ENCODE results near the gene RERE.
"Not testable (repeated sequence)": the region's sequence is repeated elsewhere in the genome, so short reads cannot be mapped to it uniquely, and the experiment has no call there.

Gene RERE

DNA sequence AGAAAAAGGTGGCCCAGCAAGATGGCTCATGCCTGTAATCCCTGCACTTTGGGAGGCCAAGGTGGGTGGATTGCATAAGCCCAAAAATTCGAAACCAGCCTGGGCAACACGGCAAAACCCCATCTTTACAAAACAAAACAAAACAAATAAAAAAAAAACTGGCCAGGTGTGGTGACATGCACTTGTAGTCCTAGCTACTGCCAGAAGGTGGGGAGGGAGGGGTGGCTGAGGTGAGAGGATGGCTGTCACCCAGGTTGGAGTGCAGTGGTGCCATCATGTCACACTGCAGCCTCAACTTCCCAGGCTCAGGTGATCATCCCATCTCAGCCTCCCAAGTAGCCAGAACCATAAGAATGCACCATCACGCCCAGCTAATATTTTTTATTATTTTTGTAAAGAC, 22.8 kb downstream of the RERE start:
- peak; percentile 38 for DNase-seq

DNA sequence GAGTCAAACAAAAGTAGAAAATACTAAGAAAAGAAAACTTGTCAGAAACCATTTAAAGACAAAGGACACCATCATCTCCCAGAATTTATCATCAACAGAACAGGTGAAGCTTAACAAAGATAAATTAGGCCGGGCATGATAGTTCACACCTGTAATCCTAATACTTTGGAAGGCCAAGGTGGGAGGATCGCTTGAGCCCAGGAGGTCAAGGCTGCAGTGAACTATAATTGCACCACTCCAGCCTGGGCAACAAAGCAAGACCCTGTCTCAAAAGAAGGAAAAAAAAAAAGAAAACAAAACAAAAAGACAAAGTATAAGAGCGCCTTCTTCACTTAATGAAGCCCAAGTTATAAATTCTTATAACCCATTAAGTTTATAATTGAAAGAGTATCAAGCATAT, 25.6 kb downstream of the RERE start:
- no peak for DNase-seq

DNA sequence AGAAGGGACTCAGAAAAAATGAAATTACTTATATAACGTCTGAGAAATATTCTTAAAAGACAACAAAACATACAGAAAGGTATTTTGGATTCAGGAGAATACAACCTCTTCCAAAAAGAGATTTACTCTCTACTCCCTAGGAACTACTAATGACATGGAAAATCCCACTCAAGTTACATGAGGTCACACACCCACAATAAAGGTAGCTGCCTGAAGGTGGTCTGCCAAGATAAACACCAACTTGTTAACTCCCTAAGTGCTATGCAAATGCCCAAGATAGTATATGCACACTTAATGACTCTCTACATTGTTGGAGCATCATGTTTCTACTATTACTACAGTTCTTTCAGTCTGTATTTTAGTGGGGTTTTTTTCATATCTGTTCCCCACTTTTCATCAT, 26.5 kb downstream of the RERE start:
- DNase-seq = no peak

DNA sequence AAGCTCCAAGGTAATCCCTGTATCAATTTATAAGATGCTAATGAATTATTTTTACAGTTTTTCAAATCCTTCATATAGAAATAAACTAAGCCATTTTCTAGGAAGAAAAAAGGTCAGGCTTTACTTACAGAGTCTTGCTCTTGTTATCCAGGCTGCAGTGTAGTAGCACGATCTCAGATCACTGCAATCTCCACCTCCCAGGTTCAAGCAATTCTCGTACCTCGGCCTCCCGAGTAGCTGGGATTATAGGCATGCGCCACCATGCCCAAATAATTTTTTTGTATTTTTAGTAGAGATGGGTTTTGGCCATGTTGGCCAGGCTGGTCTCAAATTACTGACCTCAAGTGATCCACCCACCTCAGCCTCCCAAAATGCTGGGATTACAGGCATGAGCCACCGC, 27.0 kb downstream of the RERE start:
- DNase-seq = no peak

DNA sequence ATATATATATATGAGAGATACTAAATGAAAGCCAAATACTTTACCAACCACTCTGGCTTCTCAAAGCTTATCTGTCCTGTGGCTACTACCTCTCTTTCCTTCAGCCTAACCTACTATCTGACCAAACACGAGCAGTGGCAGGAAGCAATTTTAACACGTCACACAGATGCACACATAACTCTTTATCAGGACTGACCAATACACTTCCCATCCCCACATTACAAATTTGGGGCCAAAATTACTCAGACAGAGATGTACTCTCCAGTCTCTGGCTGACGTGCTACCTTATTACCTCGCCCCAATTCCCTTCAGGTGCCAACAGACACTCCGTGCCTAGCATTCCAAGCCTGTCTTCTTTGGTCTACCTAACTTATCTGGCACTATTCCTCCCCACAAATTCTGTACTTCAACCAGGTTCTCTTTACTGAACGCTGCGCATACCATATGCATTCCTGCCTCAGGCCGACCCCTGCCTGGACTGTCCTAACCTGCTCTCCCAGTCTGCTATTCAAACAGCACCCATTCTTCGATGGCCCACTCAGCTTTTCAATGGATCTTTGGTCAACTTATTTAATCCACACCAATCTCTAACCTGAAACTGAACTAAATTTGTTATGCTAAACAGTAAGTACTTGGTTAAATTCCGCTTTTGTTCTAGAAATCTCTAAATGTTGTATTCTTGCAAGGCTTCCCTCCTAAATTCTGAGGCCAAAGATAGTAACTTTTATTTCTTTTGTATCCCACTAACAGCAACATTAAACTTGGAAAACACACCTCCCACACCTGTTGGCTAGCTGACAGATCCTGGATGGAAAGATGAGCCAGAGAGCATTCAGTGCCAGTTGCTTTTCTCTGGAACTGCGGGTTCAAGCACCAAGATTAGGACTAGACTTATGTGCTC, 27.9 kb downstream of the RERE start:
- no peak for DNase-seq

DNA sequence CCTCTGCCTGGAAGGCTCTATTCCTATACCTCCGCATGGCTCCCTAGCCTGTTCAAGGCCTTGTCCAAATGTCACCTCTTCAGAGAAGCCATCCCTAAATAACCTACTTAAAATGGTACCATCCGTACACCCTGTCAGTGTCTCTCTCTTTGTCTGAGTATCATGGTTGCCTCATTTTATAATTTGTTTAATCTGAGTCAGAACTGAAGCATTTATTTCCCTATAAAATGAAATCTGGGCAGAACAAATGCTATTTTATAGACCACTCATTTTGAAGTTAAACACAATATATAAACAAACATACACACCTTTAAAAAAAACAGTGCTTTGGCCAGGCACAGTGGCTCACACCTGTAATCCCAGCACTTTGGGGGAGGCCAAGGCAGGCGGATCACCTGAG, 30.2 kb downstream of the RERE start:
- DNase-seq = no peak

DNA sequence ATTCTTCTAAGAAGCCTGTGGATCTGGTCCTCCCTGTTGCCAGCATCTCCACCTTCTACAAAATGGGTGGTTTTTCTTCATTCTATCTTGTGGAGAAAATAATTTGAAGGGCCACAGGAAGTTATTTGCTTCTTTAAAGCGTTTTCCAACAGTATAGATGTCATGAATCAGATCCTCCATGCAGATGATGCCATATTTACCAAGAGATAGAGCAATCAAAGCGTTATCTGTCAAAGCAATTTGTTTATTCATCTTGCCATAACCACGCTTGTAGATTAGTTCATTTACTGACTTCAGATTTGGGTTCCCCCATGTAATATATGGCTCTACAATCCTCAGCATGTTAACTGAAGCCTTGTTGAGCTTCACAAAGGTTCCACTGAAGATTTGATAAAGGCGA, 31.2 kb downstream of the RERE start:
- DNase-seq = not testable (repeated sequence)

DNA sequence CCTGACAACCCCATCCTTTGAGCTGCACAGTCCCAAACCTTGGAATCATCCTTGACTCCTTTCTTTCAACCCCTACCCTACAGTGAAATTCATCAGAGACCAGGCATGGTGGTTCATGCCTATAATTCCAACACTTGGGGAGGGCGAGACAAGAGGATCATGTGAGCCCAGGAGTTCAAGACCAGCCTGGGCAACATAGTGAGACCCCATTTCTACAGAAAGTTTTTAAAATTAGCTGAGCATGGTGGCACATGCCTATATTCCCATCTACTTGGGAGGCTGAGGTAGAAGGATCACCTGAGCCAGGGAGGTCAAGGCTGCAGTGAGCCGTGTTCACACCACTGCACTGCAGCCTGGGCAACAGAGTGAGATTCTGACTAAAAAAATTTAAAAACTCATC, 34.5 kb downstream of the RERE start:
- no peak for DNase-seq

DNA sequence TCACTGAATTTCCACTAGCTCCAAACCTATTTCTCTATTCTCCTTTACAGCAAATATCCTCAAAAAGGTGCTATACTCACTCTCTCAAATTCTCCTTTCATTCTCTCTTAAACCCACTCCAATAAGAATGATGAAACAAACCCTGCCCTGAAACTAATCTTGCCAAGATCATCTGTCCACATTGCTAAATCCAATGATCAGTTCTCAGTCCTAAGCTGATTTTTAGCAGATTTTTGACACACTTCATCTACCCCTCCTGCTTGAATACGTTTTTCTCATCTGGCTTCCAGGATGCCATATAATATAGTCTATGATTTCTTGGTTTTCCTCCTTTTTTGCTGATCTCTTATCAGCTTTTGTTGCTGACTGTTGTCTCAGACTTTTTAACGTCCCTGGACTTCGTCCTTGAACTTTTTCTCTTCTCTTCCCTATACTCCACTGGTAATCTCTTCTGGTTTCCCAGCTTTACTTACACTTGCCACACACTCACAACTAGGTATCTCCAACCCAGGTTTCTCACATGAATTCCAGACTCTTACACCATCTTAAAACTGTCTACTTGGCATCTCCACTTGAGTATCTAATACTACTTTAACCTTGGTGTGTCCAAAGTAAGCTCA, 35.3 kb downstream of the RERE start:
- no peak for DNase-seq

DNA sequence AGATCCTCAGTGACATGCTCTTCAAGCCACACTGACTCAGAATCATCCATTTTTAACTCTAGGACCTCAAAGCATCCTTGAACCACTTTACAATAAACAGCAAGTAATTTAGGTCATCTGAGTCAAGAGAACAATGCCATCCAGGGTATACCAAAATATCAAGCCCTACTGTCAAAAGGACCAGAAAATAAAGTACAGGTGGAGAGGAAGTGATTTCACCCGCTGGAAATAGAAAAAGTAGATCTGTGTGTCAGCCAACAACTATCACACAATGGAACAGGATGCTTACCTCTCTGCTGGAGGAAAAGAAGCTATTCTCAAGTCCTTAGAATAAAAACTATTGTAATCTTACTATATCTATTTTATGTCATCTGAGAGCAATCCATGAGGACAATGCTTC, 37.0 kb downstream of the RERE start:
- no peak for DNase-seq

DNA sequence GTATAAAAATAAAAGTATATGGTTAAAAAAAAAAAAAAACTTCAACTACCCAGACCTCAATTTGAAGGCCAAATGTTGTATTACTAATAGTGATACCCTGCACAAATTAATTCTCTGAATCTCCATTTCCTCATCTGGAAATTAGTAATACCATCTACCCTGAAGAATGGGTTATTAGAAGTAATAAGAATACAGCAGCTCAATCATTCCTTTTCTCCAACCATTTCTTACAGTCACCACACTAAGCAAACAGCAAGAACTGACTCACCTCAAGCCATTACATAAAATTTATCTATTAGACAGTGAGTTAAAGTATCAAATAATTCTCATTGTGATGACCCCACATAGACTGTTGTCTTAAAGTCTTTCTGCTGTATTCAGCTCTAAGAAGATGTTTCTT, 39.6 kb downstream of the RERE start:
- no peak for DNase-seq

DNA sequence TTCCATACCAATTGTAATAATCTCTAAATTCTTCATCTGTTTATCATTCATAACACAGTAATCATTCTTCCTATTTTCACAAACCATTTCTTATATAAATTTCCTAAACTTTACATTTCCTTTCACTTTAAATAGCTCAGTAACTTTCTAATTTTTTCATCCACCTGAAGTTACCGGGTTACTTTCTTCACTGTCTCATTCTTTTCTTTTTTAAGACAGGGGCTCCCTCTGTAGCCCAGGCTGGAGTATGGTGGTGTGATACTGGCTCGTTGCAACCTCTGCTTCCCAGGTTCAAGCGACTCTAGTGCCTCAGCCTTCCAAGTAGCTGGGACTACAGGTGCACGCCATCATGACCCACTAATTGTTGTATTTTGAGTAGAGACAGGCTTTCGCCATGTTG, 41.3 kb downstream of the RERE start:
- no peak for DNase-seq

DNA sequence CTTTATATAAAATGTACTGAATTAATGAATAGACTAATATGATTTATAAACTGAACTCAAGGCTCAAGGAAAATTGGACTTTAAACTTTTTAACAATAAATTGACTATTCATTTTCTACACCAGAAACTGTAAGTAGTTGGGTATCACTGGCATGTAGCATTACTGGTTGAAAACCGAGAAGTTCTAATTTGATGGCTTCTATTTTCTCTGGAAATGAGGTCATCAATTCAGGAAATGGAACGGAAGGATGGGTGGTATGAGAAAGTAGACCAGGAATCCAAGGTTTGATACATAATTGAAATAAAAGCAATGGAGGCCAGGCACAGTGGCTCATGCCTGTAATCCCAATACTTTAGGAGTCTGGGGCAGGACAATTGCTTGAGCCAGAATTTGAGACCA, 50.4 kb downstream of the RERE start:
- DNase-seq = no peak

DNA sequence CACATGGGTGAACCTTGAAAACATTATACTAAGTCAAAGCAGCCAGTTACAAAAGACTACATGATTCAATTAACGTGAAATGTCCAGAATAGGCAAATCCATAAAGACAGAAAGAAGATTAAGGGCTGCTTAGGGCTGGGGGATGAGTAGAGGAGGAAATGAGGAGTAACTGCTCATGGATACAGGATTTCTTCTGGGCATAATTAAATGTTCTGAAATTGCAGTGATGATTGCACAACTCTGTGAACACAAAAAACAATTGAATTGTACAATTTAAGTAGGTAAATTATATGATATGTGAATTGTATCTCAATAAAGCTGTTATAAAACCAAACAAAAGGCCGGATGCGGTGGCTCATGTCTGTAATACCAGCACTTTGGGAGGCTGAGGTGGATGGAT, 52.2 kb downstream of the RERE start:
- no peak for DNase-seq

DNA sequence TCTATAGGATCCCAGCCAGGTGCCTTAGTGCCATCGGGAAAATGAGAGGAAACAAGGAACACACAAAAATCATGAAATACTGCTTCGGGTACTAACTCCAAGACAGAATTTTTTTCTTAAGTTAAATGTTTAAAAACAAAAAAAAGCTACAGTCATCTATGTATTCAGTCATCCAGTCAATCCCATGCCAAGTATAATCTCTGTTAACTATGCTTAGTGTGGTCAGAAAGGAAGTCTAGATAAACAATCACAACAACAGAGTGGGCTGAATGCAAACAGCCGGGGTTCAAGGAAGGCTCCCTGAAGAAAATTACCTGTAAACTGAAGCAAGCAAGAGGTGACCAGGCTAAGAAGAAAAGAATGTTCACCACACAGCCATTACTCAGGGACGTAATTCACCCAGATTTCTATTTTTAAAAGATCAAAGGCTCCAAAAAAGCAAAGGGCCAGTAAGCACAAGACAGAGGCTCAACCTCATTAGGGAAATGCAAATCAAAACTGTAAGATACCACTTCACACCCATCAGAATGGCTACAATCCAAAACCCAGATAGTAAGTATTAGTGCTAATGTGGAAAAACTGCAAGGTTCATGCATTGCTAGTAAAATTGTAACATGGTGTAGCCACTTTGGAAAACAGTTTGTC, 53.0 kb downstream of the RERE start:
- DNase-seq = no peak

DNA sequence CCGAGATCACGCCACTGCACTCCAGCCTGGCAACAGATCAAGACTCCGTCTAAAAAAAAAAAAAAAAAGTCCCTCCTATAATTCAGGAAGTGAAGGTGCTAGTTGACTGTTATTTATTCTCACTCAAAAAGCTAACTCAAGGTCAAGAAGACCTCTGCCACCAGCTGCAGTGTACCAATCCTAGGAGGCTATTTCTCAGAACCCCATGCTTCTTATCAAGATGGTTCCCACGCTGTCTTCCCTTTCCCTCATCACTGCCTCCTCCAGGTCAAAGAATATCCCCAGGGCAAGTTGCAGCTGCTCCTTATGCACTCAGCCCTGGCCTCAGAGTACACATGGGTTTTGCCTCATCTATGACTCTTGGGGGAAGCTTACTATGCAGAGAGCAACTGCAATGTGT, 53.6 kb downstream of the RERE start:
- no peak for DNase-seq

DNA sequence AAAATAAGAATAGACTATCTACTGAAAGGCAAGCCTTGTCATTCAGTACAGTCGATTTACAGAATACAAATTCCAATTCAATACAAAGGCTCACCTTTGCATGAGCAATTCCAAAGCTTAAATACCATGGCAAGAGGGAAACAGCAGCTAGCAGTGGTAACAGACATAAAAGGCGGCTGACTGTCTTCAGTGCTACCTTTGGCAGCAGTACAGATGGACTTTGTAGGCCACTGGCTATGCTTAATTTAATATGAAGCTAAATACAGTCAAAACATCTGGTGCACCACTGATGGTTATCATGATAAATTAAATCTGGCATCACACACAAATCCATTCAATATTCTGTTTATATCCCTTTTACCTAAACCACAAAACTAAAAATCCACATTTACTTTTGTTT, 62.4 kb downstream of the RERE start:
- DNase-seq = no peak

DNA sequence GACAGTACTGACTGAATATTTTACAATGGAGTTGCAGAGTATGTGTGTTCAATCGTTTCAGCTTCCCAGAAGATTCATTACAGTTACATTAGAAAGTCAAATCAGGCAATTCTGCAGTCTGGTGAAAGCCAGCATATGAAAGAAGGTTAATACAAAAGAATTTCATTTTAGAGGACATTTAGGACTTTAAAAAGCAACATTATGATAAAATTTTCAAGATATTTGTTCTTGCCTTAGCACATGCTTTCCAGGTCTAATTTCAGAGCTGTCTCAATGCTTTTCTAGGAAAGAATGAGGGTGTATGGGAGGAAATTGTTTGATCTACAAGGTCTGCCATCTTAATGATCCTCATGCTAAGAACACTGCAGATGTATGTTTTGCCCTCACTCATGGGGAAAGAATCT, 63.2 kb downstream of the RERE start:
- no peak for DNase-seq

DNA sequence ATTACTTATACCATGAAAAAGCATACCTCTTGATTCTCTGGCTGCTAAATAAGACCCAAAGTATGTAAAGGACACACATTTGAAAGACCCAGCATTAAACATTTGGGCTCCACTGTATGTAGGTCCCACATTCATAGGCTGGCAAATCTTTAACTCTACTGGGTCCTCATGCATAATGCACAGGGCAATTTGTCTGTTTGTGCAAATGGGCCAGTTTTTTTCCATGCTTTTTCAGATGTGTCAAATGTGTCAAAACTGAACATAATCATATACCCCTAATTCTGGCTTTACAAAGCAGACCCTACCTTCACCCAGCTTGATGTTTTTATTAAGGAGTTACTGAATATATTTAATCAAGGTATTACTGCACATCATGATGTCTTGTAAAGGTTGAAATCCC, 63.7 kb downstream of the RERE start:
- DNase-seq = no peak

DNA sequence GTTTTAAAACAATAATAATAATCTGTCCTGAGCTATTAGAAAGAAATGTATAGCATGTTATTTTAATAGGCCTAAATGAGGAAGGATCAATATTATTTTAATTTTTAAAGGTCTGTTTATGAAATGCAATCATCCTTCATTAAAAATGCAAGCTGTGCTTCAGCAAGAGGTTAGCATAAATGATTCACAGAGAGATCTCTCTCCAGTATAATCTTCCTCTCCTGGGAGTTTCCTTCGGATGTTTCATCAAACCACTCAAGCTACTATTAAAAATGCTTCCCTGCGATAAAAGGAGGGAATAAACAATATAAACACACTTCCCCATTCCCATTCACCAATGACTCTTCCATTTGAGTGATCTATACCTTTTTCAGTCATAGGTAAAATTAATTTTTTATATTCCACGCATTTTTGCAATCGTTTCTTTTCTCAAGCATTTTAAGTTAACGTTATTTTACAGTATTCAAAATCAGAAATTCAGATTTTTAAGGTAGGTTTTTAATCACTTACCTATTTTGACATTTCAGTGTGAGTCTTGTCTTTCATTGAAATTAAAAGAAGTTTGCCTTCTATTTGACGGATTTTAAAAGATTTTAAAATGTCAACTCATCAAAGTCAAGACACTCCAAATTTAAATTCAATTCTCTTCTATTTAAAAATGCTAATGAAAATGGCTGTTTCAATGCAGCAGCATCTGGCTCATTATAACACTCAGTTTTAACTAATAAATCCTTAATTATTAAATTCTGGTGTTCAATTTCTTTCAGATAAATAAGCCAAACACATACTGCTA, 64.3 kb downstream of the RERE start:
- DNase-seq = no peak

DNA sequence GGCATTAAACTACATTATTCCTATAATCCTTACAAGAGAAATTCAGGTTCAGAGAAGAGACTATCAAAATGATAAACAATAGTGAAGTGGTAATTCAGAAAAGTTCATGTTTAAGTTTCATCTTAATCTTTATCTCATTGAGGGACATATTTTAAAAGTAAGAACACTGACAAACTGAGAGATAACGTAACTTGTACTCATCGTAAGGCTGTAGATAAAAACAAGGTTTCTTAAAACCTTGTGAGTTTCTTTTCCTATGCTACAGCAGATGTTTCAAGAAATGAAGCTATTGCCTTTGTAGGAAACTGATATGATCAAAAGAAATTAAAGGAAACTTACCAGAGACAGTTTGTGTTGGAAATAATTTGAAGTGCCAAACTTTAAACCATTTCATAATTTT, 65.0 kb downstream of the RERE start:
- DNase-seq = no peak

DNA sequence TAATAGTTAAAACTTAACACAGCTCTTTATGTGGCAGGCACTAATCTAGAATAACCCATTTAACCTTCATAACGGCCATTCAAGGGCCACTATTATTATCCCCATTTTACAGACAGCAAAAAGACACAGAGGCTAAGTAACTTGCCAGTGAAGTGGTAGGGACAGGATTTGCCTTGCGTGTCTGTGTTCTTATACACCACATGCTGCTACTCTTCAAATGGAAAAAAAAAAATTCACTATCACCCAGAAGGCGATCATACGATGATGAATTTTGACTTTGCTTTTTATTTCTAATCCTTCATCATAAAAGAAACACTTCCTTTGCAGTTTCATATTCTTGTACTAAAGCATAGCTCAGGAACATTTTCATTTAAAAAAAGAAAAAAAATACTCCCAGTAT, 65.5 kb downstream of the RERE start:
- no peak for DNase-seq

Data from DMS153 (cell line).